ENCODE results near the gene TTLL10.

- TF ChIP-seq CTCF (optimal IDR thresholded peaks at IDR 0.05 in 1 of 3, IDR thresholded peaks at IDR 0.05 in 1 of 3, conservative IDR thresholded peaks at IDR 0.05 in 1 of 3; ENCODE audit: extremely low read depth in 1 of 3, insufficient read depth in 2 of 3, low read length in 3 of 3) (no peak), EZH2 (IDR thresholded peaks at IDR 0.05; ENCODE audit: low read length) (no peak)
These were observed 55.1 kb downstream of the TTLL10 start for GRCh38 chr1:1228596-1229321.

Measured in keratinocyte (primary cell).